Measurements from ENCODE around the gene VPS36.

DNA sequence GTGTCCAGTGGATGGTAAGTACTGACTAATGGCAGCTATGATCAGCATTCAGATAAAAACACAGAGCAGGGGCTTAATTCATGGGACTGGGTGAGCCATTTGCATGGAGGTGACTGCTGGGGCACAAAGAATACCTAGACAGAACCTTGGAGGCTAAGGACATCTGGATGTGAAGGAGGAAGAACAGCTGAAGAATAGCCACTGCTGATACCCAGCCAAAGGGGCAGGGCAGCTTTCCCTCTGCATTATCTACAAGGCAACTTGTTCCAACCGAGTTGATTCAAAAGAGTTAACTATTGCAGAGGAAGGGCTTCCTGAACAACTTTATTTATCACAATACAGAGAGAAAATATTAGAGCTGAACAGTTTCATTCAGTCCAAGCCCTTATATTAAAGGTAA, 31.4 kb downstream of the VPS36 start:
- TF ChIP-seq CTBP1 (IDR thresholded peaks at IDR 0.05; ENCODE audit: borderline replicate concordance), result no peak
- TF ChIP-seq HDGF (IDR thresholded peaks at IDR 0.05; ENCODE audit: borderline replicate concordance), result no peak
- TF ChIP-seq ELF4 (IDR thresholded peaks at IDR 0.05), result no peak
- TF ChIP-seq FOXA1 (IDR thresholded peaks at IDR 0.05), result no peak
- no peak for TF ChIP-seq NFRKB (IDR thresholded peaks at IDR 0.05)
- TF ChIP-seq SUZ12 (IDR thresholded peaks at IDR 0.05), result no peak
